Measurements from ENCODE around the gene F2RL3.
"Not testable (repeated sequence)": the region's sequence is repeated elsewhere in the genome, so short reads cannot be mapped to it uniquely, and the experiment has no call there.

Gene F2RL3

DNA sequence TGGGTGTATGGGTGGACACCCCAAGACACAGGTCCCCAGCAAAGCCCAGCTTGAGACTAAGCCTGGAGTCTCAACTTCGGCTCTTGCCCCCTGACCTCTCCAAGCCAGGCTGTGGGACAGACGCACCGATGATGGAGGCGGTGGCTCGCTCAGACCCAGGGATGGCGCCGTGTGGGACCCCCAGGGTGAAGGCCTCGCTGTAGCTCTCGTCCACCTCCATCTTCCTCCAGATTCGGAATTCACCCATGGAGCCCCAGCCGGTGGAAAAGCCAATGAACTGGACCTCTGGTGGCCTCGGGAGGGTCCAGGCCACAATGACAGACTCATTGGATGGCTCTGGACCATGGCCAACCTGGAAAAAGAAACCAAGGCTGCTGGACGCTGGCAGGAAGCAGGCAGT, 39.1 kb downstream of the F2RL3 start:
- DNase-seq = no peak

GRCh38 chr19:16928351-16928750, 39.6 kb downstream of the F2RL3 start:
- DNase-seq = no peak

DNA sequence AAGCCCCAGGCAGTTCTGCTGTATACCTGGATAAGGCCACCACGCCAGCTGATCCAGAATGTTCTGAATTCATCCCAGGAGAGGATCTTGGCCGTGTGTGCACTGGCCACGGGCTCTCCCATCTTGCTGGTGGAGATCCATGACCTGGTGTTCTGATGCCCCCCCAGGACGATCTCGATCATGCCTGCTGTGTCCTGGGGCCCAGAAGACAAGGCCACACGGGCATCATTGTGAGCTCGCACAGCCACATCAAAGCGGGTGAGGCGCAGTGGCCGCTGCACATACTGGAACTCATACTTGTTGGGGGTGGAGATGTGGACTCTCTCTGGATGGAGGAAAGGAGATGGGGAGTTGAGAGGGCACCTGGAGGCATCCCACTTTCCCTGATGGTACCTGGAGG, 40.1 kb downstream of the F2RL3 start:
- no peak for DNase-seq

- DNase-seq = no peak
Observed at GRCh38 chr19:16930753-16931152, 42.0 kb downstream of the F2RL3 start.

- no peak for DNase-seq
Observed at GRCh38 chr19:16931306-16931705, 42.5 kb downstream of the F2RL3 start.

GRCh38 chr19:16934489-16934888, 45.7 kb downstream of the F2RL3 start:
- DNase-seq = no peak

GRCh38 chr19:16936901-16937300, 48.1 kb downstream of the F2RL3 start:
- DNase-seq = no peak

GRCh38 chr19:16937796-16938195, 49.0 kb downstream of the F2RL3 start:
- DNase-seq = not testable (repeated sequence)

DNA sequence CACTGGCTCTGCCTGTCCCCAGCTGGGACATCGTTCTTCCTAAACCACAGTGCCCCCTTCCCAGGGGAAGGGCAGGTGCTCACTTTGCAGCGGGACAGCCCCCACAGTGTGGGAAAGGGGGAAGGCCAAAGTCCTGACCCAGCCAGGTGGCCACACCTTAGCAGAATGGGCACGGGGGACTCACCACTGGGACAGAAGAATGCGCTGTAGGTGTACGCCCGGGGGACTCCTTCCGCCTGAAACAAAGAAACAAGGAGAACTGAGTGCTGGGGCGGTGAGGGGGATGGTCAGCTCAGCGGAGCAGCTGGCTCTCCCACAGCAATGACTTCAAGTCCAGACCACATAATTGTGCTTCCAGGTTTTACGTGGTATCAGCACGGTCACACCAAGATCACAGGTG, 49.4 kb downstream of the F2RL3 start:
- DNase-seq = no peak

DNA sequence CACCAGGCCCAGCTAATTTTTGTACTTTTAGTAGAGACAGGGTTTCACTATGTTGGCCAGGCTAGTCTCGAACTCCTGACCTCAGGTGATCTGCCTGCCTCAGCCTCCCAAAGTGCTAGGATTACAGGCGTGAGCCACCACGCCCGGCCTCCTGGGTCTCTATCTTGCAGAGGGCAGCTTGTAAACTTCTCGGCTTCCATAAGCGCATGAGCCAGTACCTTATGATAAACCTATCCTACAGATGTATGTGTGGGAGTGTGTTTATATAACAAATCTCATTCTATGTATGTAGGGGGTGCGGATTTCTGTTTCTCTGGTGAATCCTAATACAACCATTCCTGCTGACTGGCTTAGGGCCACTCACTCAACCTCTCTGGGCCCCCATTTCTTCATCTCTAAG, 51.3 kb downstream of the F2RL3 start:
- DNase-seq = not testable (repeated sequence)

GRCh38 chr19:16940626-16941025, 51.8 kb downstream of the F2RL3 start:
- no peak for DNase-seq

All from DMS79 (cell line).